GM21367 (cell line): ENCODE results near the gene FPR1.
"Not testable (repeated sequence)": the region's sequence is repeated elsewhere in the genome, so short reads cannot be mapped to it uniquely, and the experiment has no call there.

Experiments
- ATAC-seq: cut with Tn5 transposase; IDR thresholded peaks from one replicate; pipeline ENCODE4 v1.9.1; 2021; ENCODE audit not compliant: unreplicated experiment

FPR1 gene

DNA sequence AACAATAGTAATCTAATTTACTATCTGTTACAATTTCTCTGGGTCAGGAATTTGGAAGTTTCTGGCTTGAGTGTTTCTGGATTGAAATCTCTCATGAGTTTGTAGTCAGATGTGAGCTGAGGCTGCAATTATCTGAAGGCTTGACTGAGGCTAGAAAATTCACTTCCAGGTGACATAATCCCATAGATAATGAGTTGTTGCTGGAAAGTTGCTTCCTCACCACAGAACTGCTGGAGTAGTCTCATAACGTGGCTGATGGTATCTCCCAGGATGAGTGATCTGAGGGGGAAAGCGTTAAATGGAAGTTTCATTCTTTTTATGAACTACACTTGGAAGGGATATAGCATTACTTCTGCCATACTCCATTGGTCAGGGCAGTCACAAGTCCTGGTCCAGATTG lies 28.0 kb upstream of the FPR1 start:
- no peak for ATAC-seq

DNA sequence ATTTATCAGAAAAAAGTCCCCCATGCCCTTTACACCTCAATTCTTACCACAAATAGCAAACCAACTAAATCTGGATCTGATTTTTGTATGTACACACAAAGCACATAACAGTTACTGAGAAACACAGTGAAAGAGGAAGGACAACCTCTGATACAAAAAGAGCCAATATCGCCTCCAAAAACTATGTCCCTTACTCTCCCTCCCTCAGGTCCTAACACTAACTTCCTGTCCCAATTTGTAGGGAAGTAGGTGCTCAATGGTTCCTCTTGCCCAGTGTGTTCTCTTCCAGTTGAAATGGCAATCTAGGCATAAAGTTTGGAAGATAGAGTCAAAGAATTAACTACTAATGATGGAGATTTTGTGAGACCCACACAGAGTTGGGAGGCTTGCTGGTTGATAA lies 27.5 kb upstream of the FPR1 start:
- no peak for ATAC-seq

DNA sequence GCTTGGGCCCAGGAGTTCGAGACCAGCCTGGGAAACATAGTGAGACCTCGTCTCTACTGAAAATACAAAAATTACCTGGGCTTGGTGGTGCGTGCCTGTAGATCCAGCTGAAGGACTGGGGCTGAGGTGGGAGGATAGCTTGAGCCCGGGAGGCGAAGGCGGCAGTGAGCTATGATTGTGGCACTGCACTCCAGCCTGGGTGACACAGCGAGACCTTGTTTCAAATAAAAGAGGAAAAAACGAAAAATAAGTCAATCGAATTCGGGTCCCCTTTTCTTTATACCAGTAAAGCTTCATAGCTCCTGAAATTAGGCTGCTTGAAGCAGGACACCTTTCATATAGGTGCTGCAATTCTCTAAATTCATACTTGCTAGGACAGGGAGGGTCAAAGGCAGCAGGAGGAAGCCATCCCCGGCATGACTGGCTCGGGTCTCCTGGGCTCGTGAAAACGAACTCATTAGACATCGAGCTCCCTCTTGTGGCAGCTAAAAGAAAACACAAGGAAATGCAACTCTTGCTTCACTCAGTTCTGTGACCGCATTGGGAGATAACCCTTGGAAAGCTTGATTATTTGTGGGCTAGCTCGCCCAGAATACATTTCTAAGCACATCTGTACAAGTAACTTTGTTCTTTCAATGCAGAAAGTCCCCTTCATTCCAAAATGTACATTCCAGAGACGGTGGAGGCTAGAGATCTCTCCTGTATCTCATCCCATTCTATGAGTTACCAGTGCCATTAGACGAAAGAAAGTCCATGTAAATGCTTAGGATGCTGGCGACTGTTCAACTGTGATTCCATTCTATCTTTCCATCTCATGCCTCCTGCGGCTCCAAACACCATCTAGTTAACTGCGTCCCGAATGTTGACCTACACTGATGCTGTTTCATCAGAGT lies 26.1 kb upstream of the FPR1 start:
- no peak for ATAC-seq

DNA sequence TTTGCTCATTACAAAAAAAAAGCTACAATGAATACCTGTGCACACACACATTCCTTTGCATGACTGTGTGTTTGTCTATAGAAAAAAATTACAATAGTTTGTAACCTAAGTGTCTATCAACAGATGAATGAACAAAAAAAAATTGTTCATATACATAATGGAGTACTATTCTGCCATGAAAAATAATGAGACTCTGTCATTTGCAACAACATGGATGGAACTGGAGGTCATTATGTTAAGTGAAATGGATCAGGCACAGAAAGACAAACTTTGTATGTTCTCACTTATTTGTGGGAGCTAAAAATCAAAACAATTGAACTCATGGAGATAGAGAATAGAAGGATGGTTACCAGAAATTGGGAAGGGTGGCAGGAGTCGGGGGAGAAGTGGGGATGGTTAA lies 24.9 kb upstream of the FPR1 start:
- not testable (repeated sequence) for ATAC-seq

DNA sequence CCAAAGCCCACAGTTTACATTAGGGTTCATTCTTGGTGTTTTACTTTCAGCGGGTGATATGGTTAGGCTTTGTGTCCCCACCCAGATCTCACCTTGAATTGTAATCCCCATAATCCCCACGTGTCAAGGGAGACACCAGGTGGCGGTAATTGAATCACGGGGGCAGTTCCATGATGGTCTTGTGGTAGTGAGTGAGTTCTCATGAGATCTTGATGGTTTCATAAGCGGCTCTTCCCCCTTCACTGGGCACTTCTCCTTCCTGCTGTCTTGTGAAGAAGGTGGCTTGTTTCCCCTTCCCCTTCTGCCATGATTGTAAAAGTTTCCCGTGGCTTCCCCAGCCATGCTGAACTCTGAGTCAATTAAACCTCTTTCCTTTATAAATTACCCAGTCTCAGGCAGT lies 21.3 kb upstream of the FPR1 start:
- ATAC-seq, result no peak

DNA sequence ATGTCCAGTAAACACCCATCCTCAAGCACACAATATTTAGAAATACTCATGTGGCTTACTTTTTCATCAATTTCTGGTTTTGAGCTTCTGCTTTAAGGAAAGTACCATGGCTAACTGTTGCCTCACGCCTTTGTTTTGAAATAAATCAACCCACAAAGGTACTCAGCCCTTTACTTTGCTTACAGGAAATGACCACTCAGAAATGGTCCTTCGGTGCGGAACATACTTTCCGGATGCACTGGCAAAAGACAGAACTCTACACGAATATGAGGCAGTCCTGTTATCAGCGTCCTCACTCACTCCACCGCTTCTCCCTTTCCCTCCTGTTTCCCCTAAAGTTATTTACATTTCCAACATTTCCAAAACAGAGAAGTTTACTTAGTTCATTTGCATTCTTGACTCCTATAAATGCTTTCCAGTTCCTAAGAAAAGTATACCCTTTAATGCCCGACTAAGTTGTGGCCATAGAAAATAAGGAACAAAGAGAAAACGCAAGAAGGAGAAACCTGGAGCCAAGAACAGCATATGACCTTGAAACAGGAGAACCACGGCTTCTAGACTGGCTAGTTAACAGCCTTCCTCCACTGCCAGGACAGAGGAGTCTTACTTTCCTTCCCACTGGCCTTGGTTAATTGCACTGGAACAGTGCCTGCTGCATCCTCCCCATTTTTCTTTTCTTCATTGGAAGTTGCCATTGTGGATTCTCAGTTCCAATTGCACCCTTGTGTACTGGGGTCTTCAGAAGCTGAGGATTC lies 19.9 kb upstream of the FPR1 start:
- ATAC-seq, result no peak

DNA sequence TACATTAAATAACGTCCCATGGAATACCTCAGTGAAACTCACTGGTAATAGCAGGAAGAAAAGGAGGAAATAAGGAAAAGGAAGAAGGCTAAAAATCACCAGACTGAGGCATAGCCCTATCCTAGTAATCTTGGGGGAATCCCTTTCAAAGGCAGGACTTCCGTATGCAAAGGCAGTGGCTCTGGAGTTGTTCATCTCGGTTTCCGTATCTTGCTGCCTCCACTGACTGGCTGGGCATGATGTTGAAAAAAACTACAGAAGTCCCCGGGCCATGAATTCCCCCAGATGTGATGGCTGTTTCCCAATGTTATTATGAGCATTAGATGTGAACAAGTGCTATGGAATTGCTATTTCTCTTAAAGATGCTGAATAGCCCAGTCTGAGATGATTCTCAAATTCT lies 14.8 kb upstream of the FPR1 start:
- no peak for ATAC-seq

DNA sequence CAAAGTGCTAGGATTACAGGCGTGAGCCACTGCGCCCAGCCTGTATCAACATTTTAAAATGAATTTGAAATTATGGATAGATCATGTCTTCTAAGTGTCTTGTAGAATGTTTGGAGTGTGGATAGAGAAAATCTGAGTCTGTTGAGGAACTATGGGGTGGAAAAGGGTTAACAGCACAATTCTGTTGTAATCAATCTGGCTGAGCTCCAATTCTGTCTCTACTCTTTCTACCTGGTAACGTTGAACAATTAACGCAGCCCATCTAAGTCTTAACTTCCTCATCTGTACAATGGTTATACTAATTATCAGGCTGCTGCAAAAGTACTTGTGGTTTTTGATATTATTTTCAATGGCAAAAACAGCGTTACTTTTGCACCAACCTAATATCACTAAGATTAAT lies 13.4 kb upstream of the FPR1 start:
- ATAC-seq, result no peak

DNA sequence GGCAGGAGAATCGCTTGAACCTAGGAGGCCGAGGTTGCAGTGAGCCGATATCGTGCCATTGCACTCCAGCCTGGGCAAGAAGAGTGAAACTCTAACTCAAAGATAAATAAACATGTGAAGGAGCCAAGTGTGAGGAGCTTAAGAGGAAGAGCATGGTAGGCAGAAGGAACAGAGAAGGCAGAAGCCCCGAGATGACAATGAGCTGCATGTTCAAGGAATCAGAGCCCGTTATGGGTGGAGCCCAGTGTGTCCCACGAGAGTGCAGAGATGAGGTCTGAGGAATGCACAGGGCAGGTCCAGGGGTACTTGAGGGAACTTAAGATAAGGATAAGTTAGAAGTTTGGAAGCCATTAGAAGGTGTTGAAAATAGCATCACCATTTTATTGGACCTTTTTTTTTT lies 10.0 kb upstream of the FPR1 start:
- no peak for ATAC-seq

DNA sequence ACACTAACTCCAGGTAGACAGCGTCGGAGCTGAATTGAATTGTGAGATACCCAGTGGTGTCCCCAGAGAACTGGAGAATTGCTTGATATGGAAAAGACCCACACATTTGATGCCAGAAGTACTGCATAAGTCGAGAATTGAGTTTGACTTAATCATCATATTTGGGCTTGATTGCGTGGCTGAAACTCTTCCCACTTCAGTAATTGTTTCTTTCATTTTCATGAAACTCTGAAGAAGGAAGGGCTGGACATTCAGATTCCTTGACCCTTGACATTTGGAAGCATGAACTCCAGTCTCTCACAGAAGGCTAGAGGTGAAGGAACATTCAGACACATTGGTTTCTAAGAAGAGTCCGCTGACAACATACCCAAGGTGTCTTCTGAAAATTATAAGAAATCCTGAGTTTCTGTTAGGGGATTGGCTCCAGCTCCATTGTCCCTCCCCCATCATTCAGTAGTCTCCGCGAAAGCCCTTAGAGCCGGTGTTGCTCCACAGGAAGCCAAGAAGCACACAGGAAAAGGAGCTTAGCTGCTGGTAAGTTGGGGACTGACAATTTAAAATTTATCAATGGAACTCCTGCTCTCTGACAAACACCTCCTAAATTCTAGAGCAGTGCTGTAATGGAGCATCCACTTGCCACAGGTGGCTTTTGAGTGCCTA lies 9.1 kb upstream of the FPR1 start, which contains the start of gene FPR2:
Gene FPR2, plus strand, starts transcription at position 484 of the 660 bp plus-strand sequence. CDS start 7,479 bp downstream, outside the sequence.
- no peak for ATAC-seq

DNA sequence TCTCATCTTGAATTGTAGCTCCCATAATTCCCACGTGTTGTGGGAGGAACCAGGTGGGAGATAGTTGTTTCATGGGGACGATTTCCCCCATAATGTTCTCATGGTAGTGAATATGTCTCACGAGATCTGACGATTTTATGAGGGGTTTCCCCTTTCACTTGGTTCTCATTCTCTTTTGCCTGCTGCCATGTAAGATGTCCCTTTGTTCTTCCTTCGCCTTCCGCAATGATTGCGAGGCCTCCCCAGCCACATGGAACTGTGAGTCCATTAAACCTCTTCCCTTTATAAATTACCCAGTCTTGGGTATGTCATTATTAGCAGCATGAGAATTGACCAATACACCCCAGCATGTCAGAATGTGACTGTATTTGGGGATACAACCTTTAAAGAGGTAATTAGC lies 3.9 kb upstream of the FPR1 start:
- ATAC-seq, result no peak

DNA sequence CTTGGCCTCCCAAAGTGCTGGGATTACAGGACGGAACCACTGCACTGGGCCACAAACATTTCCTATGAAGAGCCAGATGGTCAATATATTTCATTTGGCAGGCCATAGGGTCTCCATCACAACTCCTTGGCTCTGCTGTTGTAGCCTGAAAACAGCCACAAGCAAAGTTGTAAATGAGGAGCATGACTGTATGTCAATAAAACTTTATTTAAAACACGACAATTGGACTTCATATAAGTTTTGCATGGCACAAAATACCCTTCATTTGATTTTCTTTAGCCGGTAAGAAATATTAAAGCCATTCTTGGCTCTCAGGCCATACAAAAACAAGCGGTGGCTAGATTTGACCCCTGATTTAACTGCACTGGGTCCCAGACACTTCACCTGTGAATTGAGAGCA lies 3.1 kb upstream of the FPR1 start:
- no peak for ATAC-seq

DNA sequence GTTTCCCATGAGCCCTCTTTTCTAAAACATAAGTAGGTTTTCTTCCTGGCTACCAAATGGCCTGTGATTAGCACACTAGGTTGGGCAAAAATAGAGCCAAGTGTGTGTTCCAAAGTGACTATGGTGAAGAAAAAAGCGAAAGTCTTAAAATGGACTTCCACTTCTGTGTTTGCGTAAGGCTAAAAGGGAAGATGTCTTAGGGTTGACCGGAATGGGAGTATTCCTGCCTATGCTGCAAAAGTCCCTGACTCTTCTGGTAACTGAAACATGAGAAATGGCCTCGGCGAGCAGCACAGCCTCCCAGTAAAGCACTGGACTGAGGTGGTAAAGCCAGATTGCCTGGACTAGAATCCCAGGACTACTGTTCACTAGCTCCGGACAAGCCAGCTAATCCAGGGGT lies 2.4 kb upstream of the FPR1 start:
- no peak for ATAC-seq

DNA sequence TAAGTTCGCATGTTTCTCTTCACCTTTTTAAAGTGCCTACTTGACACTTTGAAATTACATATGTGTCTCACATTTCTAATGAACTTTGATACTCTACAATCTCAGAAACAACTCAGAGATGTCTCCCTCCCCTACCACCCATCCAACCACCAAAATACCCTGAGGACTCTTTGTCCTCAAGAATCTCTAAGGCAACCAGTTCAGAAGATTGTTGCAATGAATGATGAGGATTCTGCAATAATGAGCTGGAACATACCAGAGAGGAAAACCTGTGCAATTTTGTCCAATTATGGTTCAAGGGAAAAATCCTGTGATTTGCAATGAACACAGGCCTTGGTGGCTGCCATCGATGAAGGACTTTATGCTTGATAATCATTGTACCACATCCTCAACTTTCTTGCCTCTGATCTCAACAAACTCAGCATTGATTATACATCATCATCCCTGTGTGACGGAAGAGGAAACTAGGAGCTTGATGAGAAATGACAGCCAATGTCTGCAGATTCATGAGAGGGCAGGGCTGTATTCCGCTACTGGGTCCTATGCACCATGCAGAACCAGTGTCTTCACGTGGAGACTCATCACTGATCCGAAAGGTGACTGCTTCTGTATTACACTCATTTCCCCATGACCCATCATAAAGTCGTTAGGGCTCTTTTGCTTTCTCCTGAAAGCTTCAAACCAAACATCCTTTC lies 1.1 kb downstream of the FPR1 start:
- ATAC-seq, result no peak

DNA sequence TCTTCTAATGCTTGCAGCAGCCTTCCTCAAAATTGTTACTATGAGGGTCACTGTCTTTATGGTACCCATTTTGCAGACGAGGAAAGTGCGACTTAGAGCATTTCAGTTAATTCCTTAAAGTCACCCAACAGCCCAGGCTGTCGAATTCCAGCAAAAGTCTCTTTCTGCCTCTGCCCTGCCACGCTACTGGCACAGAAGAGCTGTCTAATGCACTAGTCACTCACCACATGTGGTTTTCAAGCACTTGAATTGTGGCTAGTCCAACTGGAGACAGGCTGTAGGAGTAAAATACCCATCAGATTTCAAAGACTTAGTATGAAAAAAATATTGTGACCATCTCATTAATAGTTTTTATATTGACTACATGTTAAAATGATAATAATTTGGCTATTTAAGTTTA lies 1.7 kb downstream of the FPR1 start:
- ATAC-seq, result no peak

DNA sequence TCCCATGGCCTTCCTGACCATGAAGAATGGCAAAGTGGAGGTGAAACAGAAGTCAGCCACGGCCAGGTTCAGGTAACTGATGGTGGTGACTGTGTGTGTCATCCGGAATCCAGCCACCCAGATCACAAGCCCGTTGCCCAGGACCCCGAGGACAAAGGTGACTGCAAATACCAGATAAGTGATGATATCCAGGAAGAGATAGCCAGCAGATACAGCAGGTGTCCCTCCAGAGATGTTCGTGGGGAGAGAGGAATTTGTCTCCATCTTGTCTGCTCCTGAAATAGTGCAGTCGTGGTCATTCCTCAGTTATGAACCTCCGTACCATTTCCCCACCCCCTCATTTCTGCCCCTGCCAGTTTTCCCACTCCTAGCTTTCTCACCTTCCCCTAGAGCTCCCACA lies 4.9 kb downstream of the FPR1 start:
- no peak for ATAC-seq

DNA sequence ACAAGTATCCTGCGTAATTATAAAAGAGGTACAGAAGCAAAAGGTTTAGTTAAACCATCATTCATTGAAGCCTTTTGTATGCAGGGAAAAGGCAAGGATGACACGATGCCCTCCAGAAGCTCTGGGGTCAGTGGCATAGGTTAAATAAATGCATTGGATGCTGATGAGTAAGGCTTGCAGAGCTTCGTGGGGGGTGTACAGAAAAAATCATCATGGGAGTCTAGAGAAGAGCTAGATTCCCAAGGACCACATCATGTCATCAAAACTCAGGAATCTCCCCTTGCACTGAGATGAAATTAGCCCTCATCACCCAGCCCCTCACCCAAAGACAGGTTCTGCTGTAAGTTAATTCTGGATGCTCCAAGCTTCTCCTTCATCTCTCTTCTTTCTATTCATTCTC lies 8.3 kb downstream of the FPR1 start:
- ATAC-seq, result no peak

DNA sequence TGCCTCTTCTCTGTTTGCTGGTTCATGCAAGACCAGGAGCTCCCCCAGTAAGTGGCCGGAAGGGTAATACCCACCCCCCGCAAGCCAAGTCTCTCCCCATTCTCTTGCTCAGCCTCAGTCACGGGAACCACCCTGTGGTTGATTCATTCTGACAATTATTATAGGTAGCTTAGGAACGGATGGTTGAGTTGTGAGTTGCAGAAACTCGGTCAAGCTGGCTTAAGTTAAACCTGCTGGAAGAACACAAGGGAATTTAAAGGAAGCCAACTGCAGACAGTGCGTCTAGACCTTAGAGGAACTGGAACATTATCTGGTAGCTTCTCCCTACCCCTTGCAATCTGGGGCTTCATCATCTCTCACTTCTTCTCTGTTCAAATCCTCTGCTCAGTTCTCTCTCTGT lies 8.9 kb downstream of the FPR1 start:
- no peak for ATAC-seq

DNA sequence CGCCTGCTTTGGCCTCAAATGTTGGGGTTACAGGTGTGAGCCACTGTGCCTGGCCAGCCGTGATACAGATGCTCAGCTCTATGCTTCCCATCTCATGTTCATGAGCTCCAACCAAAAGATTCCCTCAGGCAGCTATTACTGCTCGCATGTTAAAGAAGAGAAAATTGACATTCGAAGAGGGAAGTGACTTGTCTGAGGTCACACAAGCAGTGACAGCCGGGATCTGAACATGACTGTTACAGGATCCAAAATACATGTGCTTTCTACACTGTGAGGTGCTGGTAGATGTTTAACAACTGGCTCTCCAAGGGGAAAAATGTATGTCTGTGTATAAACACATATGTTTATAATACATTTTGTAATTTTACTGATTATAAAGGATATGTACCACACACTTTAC lies 11.3 kb downstream of the FPR1 start:
- no peak for ATAC-seq

DNA sequence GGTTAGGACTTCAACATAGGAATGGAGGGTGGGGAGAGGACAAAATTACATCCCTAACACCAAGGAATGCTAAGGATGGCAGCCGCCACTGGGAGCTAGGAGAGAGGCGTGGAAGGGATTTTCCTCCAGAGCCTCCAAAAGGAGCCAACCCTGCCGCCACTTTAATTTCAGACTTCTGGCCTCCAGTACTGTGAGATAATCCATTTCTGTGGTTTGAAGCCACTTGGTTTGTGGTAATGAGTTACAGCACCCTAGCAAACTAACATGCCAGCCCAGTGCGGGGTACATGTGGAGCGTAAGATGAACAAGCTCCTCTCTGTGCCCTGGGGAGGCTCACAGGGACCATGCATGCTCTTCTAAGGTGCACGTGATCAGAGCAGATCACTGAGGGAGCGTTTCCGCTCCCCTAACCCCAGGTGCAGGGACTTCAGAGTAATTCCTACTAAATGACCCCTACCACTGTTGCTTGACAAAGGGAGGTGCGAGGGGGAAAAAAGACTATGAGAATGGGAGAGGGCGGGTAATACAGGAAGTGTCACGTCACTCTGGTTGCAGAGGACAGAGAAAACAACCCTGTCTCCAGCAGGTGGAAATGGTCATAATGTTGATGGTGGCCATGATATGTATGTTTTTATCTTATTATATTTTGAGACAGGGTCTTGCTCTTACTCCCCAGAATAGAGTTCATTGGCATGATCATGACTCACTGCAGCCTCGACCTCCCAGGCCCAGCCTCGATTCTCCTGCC lies 12.0 kb downstream of the FPR1 start:
- ATAC-seq, result no peak
